Measurements from ENCODE around the gene HNRNPA3.

- TF ChIP-seq, protein P1, sequence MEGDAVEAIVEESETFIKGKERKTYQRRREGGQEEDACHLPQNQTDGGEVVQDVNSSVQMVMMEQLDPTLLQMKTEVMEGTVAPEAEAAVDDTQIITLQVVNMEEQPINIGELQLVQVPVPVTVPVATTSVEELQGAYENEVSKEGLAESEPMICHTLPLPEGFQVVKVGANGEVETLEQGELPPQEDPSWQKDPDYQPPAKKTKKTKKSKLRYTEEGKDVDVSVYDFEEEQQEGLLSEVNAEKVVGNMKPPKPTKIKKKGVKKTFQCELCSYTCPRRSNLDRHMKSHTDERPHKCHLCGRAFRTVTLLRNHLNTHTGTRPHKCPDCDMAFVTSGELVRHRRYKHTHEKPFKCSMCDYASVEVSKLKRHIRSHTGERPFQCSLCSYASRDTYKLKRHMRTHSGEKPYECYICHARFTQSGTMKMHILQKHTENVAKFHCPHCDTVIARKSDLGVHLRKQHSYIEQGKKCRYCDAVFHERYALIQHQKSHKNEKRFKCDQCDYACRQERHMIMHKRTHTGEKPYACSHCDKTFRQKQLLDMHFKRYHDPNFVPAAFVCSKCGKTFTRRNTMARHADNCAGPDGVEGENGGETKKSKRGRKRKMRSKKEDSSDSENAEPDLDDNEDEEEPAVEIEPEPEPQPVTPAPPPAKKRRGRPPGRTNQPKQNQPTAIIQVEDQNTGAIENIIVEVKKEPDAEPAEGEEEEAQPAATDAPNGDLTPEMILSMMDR (IDR thresholded peaks at IDR 0.05) = no peak
- no peak for TF ChIP-seq POLR2A (IDR thresholded peaks at IDR 0.05)
- no peak for TF ChIP-seq EP300 (IDR thresholded peaks at IDR 0.05)
Measured at GRCh38 chr2:177262958-177263450, 50.4 kb downstream of the HNRNPA3 start.

All from suprapubic skin (tissue), 3 donors.